Stomach (tissue), 4 donors: Measurements from ENCODE around the gene GKN1.

ENCODE experiments used
- POLR2A ChIP-seq, 4 donors: fragments of 450-650 bp; IDR thresholded peaks; one replicate each; pipeline ENCODE4 v1.6.1; 2016; ENCODE audit warnings: antibody characterized with exemption in 4 of 4, control low read depth in 2 of 4, mild to moderate bottlenecking in 1 of 4, moderate library complexity in 1 of 4
- POLR2AphosphoS5 ChIP-seq, 3 donors: sonication (generic); formaldehyde crosslinking; IDR thresholded peaks; one replicate each; pipeline ENCODE4 v1.6.1; 2016; ENCODE audit warnings: antibody characterized with exemption in 3 of 3

- TF ChIP-seq POLR2A (IDR thresholded peaks at IDR 0.05), result no peak
- no peak for TF ChIP-seq POLR2AphosphoS5 (IDR thresholded peaks at IDR 0.05)
Measured at GRCh38 chr2:69023236-69023635, 48.8 kb downstream of the GKN1 start.
